ENCODE measurements around the gene ACP3.
"Not testable (repeated sequence)": the region's sequence is repeated elsewhere in the genome, so short reads cannot be mapped to it uniquely, and the experiment has no call there.

ACP3 gene, protein sequence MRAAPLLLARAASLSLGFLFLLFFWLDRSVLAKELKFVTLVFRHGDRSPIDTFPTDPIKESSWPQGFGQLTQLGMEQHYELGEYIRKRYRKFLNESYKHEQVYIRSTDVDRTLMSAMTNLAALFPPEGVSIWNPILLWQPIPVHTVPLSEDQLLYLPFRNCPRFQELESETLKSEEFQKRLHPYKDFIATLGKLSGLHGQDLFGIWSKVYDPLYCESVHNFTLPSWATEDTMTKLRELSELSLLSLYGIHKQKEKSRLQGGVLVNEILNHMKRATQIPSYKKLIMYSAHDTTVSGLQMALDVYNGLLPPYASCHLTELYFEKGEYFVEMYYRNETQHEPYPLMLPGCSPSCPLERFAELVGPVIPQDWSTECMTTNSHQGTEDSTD

DNA sequence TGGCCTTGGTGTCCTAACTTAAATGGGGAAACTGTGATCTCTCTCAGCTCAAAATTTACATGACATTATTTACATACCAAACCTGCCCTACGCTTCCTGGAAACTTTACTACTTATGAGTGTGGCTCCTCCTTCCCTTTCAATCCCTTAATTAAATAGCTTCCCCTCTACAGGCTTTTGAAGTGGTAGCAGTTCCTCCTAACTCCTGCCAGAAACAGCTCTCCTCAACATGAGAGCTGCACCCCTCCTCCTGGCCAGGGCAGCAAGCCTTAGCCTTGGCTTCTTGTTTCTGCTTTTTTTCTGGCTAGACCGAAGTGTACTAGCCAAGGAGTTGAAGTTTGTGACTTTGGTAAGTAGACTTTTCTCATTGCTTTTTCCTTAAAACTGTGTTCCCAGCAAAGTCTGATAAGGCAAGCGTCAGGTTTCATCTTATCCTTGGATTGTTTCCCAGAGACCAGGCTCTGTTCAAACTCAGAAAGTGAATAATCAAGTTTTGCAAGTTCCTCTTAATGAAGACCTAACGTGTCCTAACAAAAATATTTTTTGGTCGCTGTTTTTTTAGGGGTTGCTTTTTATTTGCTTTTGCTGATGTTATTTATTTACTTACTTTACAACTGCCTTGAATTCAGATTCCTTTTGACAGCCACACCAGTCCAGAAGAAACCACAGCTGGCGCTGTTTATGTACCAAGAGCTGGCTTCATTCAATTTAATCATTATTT lies at the start of gene ACP3:
Gene ACP3, plus strand, starts transcription at position 179 of the 720 bp plus-strand sequence. Its CDS starts 50 bp downstream, at position 229.
- in situ Hi-C loops (cut with MboI; ENCODE audit: low sequenced_read_pairs): no loop called here

DNA sequence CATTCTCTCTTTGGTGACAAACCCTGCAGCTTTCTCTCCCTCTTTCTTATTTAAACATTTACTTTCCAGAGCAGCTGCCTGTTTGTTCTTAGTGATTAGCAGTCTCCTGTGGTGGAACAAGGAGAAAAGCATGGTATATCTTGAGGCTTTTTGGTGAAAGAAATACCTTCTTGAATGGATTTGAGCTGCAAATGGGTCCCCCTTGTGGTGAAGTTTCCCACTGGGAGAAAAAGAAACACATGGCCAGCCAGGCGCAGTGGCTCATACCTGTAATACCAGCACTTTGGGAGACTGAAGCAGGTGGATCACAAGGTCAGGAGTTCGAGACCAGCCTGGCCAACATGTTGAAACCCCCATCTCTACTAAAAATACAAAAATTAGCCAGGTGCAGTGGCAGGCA lies 48.3 kb upstream of the ACP3 start:
- in situ Hi-C loops (cut with MboI; ENCODE audit: low sequenced_read_pairs): loop anchor here (25.0 kb wide), 1 partner anchor 368 kb away; no protein-coding TSS in a partner anchor

DNA sequence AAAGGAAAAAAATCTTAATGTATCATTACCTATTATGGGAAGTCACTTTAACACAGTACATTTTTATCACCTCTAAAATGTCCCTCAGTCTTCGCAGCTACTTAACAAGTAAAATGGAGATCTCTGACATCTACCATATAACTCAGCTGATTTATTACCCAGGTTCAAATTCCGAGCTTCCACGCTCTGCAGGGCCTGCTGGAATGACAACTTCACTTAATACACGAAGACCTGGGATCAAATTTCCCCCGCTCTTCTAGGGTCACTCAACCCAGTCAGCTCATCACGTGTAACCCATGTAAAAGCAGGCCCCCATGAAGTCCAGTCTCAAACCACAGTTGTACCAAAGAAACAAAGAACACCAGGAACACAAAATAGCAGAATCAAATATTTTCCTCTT lies 44.2 kb upstream of the ACP3 start:
- in situ Hi-C loops (cut with MboI; ENCODE audit: low sequenced_read_pairs): loop anchor here (25.0 kb wide), 1 partner anchor 364 kb away; no protein-coding TSS in a partner anchor

DNA sequence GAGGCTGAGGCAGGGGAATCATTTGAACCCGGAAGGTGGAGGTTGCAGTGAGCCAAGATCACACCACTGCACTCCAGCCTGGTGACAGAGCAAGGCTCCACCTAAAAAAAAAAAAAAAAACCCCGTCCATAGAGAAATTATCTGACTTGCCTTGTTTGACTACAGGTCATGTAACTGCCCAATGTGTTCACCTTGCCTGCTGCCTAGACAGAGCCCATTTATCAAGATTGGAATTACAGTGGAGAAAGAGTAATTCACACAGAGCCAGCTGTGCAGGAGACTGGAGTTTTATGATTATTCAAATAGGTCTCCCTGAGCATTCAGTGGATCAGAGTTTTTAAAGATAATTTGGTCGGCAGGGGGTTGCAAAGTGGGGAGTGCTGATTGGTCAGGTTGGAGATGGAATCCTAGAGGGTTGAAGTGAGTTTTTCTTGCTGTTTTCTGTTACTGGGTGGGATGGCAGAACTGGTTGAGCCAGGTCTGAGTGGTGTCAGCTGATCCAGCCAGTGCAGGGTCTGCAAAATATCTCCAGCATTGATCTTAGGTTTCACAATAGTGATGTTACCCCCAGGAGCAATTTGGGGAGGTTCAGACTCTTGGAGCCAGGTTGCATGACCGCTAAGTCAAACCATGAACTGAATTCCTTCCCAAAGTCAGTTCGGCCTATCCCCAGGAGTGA lies 40.8 kb upstream of the ACP3 start:
- in situ Hi-C loops (cut with MboI; ENCODE audit: low sequenced_read_pairs): no loop called here

DNA sequence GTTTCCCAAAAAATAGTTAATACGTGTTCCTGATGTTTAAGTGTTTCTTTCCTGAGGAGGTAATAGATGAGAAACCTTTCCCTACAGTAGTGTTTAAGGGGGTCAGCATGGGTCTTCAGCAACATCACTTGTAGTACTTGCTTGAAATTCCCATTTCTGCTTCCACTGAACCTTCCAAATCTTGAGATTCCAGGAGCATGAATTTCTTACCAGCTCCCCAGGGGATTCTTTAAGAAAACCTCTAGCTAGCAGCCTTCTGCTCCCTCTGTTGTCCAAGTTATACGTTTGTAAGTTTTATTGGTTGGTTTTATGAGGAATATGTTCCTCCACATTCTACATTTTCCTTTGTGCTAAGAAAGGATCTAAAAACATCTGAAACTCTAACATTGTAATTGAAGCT lies 38.2 kb upstream of the ACP3 start:
- in situ Hi-C loops (cut with MboI; ENCODE audit: low sequenced_read_pairs): no loop called here

DNA sequence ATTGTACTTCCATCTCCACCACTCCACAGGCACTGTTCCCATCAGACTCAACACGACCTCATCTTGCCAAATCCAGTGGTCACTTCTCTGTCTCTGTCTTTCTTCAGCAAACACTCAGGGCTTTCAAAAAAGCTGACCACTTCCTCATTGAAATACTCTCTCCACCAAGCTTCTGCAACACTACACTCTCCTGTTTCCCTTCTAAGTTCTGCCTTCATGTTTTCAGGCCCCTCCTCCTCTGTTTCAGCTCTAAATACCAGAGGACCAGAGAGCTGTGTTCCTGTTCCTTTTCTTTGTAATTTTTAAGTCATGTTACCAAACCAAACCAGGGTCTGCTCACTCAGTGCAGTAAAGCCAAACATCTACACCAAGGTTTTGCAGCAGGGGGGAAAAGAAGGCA lies 33.8 kb upstream of the ACP3 start:
- in situ Hi-C loops (cut with MboI; ENCODE audit: low sequenced_read_pairs): no loop called here

DNA sequence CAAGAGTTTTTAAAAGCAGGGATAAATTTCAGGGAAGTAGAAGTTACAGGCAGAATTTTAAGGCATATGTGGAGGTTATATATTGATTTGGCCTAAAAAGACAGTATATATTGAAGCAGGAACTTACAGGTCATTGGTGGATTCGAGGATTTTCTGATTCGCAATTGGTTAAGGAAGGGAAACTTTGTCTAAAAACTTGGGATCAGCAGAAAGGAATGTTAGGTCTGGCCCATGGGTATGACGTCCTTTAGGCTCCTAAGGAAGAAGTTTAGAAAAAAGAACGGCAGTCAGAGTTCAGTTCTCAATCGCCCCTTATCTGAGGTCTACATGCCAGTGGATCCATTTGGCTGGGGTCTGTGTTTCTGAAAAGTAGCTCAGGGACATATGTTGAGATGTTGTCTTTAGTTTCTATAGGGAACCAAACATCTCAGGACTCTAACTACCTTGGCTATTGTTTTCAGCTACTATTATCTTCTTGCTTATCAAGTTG lies 33.2 kb upstream of the ACP3 start:
- in situ Hi-C loops (cut with MboI; ENCODE audit: low sequenced_read_pairs): no loop called here

DNA sequence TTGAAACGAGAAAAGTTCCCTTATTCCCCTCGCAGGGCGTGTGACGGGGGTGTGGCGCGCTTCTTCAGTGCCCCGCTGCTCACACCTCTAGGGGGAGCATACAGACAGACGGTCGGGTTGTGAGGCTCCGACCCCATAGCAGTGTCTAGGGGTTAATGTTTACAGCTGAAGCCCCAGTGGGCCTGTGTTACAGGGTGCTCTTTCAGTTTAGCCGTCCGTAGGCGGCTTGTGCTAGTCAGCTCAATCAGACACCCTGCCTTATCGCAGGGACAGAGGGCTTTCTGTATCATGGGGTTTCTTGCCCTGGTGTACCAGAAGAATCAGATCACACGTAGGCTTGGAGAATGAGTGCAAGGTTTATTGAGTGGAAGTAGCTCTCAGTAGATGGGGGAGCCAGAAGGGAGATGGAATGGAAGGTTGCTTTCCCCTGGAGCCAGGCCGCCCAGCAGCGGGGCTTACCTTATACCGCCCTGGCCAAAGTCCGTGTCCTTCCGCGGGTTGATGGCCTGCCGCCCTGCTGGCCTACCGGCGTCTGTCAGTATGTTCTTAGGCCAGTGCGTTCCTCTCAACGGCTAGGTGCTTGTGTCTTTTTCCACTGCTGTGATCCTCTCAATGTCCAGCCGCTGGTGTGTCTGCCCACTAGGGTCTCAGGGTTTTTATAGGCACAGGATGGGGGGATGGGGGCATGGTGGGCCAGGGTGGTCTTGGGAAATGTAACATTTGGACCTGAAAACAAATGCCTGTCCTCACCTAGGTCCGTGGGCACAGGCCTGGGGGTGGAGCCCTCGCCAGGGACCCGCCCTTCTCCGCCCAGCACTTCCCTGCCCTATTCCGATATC lies 32.2 kb upstream of the ACP3 start:
- in situ Hi-C loops (cut with MboI; ENCODE audit: low sequenced_read_pairs): no loop called here

DNA sequence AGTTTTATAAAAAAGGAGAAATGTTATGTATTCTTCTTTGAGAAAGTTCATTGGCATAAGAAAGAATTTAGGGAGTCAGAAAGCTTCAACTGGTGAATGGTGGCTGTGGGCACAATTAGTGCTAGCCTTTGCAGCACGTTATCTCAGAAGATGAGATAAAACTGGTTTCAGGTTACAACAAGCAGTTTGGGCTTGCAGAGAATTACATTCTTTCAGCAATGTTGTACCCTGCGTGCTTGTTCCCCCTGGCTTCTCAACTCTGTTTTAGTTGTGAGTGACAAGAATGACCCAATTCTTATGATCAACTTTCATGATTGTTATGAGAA lies 31.6 kb upstream of the ACP3 start:
- in situ Hi-C loops (cut with MboI; ENCODE audit: low sequenced_read_pairs): no loop called here

DNA sequence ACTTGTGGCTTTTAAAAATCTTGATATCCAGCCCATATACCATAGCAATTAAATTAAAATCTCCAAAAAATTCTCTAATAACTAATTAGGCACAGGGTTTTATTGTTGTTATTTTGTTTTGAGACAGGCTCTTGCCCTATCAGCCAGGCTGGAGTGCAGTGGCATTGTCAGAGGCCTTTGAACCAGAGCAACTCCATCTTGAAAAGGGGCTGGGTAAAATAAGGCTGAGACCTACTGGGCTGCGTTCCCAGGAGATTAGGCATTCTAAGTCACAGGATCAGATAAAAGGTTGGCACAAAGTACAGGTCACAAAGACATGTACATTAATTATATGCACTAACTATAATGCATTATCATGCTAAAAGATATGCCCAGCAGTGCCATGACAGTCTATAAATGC lies 31.2 kb upstream of the ACP3 start:
- in situ Hi-C loops (cut with MboI; ENCODE audit: low sequenced_read_pairs): no loop called here

DNA sequence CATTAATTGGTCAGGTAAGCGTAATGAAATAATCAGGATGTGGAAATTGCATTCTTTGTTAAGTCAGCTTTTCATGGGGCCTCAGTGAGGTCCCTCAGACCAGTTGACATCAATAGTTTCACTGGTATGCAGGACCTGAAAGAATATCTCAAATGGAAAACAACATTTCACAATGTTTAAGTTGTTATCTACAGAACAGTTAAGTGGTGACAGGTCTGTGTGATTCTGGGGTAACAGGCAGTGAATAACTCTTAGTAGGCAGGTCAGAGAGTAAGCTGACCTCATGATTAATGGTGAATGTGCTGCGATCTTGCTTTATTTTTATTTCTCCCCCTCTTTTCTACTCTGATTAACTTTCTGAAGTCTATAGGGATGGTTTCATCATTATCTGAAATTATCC lies 28.9 kb upstream of the ACP3 start:
- in situ Hi-C loops (cut with MboI; ENCODE audit: low sequenced_read_pairs): no loop called here

DNA sequence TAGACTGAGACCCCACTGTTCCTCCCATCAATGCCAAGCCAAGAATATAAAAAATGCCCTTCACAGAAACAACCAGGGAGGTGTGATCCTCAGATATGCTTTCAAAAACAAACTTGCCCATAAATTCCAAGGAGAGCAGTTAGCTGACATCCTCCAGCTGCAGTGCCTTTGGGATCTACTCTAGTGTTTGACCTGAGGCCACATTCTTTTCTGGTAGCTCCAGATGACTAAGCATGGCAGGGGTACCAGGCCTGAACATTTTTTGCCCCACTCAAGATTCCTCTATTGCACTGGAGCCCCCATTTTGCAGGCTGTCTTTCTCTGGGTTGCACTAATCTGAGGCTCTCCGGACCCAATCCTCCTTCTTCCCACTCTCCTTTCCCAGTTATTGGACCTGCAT lies 27.9 kb upstream of the ACP3 start:
- in situ Hi-C loops (cut with MboI; ENCODE audit: low sequenced_read_pairs): no loop called here

DNA sequence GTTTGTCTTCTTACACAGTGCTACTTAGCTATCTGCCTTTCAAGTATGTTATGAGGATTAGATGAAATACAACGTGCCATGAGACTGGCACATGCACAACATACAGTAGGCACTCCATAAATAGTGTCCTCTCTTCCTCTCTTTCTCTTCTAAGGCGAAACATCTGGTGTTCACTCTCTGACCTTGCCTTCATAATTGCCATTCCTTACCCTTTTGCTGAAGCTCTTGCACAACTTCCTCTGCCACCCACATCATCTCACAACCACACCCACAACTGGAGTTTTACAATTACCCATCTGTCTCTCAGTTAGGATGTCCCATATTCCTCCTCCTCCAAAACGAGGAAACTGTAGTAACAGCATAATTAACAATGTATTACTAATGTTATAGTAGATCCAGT lies 26.4 kb upstream of the ACP3 start:
- in situ Hi-C loops (cut with MboI; ENCODE audit: low sequenced_read_pairs): no loop called here

DNA sequence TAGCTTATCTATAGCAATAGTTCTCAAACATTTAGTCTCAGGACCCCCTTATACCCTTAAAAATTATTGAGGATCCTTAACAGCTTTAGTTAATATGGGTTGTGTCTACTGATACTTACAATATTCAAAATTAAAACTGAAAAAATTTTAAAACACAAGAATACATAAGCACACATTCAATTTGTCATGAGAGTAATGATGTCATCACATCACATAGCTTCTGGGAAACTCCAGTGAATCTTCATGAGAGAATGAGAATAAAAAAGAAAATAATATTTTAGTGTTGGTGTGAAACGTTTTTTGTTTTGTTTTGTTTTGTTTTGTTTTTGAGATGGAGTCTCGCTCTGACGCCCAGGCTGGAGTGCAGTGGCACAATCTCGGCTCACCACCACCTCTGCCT lies 25.2 kb upstream of the ACP3 start:
- in situ Hi-C loops (cut with MboI; ENCODE audit: low sequenced_read_pairs): no loop called here

DNA sequence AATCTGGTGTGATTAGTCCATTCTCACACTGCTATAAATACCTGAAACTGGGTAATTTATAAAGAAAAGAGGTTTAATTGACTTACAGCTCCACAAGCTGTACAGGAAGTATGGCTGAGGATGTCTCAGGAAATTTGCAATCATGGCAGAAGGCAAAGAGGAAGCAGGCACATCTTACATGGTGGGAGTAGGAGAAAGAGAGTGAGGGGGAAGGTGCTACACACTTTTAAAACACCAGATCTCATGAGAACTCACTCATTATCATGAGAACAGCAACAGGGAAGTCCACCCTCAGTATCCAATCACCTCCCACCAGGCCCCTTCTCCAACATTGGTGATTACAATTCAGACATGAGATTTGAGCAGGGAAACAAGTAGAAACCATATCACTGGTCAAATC lies 24.0 kb upstream of the ACP3 start:
- in situ Hi-C loops (cut with MboI; ENCODE audit: low sequenced_read_pairs): no loop called here

DNA sequence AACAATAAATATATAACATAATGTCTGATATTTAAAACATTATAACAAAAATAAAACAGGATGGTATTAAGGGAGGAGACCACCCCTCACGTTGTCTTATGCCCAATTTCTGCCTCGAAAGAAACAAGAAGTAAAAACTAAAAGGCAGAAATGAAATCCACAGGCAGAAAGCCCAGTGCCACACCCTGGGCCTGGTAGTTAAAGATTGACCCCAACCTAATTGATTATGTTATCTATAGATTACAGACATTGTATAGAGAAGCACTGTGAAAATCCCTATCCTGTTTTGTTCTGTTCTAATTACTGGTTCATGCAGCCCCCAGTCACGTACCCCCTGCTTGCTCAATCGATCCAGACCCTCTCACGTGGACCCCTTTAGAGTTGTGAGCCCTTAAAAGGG lies 22.3 kb upstream of the ACP3 start:
- in situ Hi-C loops (cut with MboI; ENCODE audit: low sequenced_read_pairs): no loop called here

DNA sequence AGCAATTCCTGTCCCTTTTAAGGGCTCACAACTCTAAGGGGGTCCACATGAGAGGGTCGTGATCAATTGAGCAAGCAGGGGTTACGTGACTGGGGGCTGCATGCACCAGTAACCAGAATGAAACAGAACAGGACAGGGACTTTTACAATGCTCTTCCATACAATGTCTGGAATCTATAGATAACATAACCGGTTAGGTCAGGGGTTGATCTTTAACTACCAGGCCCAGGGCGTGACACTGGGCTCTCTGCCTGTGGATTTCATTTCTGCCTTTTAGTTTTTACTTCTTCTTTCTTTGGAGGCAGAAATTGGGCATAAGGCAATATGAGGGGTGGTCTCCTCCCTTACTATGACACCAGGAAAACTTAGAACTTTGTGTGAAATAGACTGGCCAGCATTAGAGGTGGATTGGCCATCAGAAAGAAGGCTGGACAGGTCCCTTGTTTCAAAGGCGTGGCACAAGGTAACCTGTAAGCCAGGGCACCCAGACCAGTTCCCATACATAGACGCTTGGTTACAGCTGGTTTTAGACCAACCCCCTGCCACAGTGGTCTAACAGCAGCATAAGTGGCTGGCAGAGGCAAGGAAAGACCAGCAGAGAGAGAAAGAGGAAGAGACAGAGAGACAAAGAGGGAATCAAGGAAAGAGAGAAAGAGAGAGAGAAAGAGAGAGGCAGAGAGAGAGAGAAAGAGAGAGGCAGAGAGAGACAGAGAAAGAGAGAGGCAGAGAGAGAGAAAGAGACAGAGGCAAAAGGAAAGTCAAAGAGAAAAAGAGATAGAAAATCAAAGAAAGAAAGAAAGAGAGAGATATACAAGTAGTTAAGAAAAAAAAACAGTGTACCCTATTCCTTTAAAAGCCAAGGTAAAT lies 13.6 kb upstream of the ACP3 start:
- in situ Hi-C loops (cut with MboI; ENCODE audit: low sequenced_read_pairs): not testable (repeated sequence)

DNA sequence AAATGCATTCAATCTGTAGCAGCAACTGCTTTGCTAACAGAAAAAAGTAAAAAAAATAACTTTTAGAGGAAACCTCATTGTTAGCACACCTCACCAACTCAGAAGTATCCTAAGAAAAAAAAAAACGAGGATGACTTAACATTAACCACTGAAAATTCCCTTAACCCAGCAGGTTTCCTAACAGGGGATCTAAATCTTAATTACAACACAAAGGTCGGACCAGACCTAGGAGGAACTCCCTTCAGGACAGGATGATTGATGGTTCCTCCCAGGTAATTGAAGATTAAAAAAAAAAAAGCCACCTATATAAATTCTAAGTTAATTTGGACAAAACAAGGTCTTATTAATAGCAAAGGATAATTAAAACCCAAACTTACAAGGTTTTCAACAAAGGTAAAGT lies 12.9 kb upstream of the ACP3 start:
- in situ Hi-C loops (cut with MboI; ENCODE audit: low sequenced_read_pairs): not testable (repeated sequence)

DNA sequence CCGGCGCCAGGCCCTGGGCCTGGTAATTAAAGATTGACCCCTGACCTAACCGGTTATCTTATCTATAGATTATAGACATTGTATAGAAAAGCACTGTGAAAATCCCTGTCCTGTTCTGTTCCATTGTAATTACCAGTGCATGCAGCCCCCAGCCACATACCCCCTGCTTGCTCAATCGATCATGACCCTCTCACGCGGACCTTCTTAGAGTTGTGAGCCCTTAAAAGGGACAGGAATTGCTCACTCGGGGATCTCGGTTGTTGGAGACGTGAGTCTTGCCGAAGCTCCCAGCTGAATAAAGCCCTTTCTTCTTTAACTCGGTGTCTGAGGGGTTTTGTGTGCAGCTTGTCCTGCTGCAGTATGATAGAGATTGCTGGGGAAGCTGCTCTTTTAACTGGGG lies 7.2 kb upstream of the ACP3 start:
- in situ Hi-C loops (cut with MboI; ENCODE audit: low sequenced_read_pairs): not testable (repeated sequence)

DNA sequence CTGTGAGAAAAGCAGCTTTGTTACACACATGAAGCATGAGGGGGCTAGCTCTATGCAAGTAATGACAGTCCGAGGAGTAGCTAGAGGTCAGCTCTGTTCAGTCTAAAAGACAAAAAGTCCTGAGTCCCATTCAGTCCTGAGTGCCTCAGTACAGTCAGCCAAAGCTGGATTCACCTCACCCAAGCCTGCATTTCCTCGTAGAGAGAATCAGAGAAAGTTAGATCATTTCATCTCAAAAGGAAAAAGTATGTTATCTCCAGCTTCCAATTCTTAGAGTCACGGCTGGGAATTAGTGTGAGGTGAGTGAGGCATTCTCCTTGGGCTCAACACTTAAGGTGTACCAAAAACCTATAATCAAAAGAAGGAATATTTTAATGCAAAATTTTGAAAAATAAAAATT lies 5.9 kb upstream of the ACP3 start:
- in situ Hi-C loops (cut with MboI; ENCODE audit: low sequenced_read_pairs): no loop called here

All from HL-60/S4 (cell line).